SK-N-SH (cell line): Measurements from ENCODE around the gene INTS11. TPM values are rescaled to one million over a fixed set of nuclear protein-coding genes. Genes with fewer than 3 reads are reported as not detected.

Source experiments
- CTCF ChIA-PET: fragments of 300-600, 350-600 bp; formaldehyde crosslinking; extraction: SDS; loops from one replicate; lab custom pipeline; 2021; lab: Yijun Ruan, JAX
- POLR2A ChIA-PET: fragments of 350-600 bp; sonication (Branson Sonifier 250); formaldehyde crosslinking; extraction: SDS; loops from one replicate; lab custom pipeline; 2020; ENCODE audit warnings: antibody characterized with exemption, inconsistent platforms; lab: Yijun Ruan, JAX
- DNase-seq: peaks from one replicate; pipeline ENCODE4 v3.0.0; 2012
- H2AFZ ChIP-seq: fragments of 200-600 bp; sonication (generic); 2 replicates; pipeline ENCODE4 v1.8.1; 2016; ENCODE audit warnings: antibody characterized with exemption, mild to moderate bottlenecking, low read depth
- H3F3A ChIP-seq: fragments of 200-600 bp; sonication (generic); replicated peaks from 2 replicates; pipeline ENCODE3; 2016; ENCODE audit warnings: antibody characterized with exemption, mild to moderate bottlenecking; ENCODE audit not compliant: insufficient read depth
- H3K27ac ChIP-seq, 2 experiments: fragments of 200-500 bp in 1 of 2; fragments of 200-600 bp in 1 of 2; sonication (Bioruptor generic) in 1 of 2; sonication (generic), shearing (Covaris generic) in 1 of 2; 2 replicates each; pipeline versions ENCODE4 v1.5.1 to v1.6.1; 2014 to 2016; ENCODE audit warnings: low read depth in 2 of 2, inconsistent platforms in 1 of 2, low read length in 1 of 2, mild to moderate bottlenecking in 1 of 2, mixed read lengths in 1 of 2
- H3K27me3 ChIP-seq: fragments of 200-600 bp; sonication (generic), shearing (Covaris generic); 2 replicates; pipeline ENCODE4 v1.6.1; 2016; ENCODE audit warnings: mixed run types; ENCODE audit not compliant: insufficient read depth
- H3K36me3 ChIP-seq, 2 experiments: fragments of 200-500 bp in 1 of 2; fragments of 200-600 bp in 1 of 2; sonication (Bioruptor generic) in 1 of 2; sonication (generic) in 1 of 2; replicated peaks in 1 of 2; 2 replicates each; pipeline versions ENCODE3 to v1.5.1; 2014 to 2016; ENCODE audit warnings: low read length in 1 of 2, mild to moderate bottlenecking in 1 of 2; ENCODE audit not compliant: insufficient read depth in 2 of 2, control insufficient read depth in 1 of 2
- H3K4me1 ChIP-seq, 2 experiments: fragments of 200-500 bp in 1 of 2; fragments of 200-600 bp in 1 of 2; sonication (Bioruptor generic) in 1 of 2; sonication (generic), shearing (Covaris generic) in 1 of 2; 2 replicates each; pipeline versions ENCODE4 v1.5.1 to v1.6.1; 2014 to 2016; ENCODE audit warnings: low read depth in 1 of 2, low read length in 1 of 2, mixed run types in 1 of 2; ENCODE audit not compliant: insufficient read depth in 2 of 2, control insufficient read depth in 1 of 2
- H3K4me2 ChIP-seq: fragments of 200-600 bp; sonication (generic), shearing (Covaris generic); 2 replicates; pipeline ENCODE4 v1.6.1; 2017; ENCODE audit warnings: mixed run types
- H3K4me3 ChIP-seq, 2 experiments: fragments of 200-500 bp in 1 of 2; fragments of 200-600 bp in 1 of 2; sonication (Bioruptor generic) in 1 of 2; sonication (generic), shearing (Covaris generic) in 1 of 2; 2 replicates each; pipeline versions ENCODE4 v1.5.1 to v1.8.1; 2014 to 2016; ENCODE audit warnings: low read depth in 2 of 2, inconsistent platforms in 1 of 2, low read length in 1 of 2, mild to moderate bottlenecking in 1 of 2, mixed read lengths in 1 of 2, moderate library complexity in 1 of 2
- H3K79me2 ChIP-seq: fragments of 200-600 bp; sonication (generic); 2 replicates; pipeline ENCODE4 v1.8.1; 2017; ENCODE audit warnings: mild to moderate bottlenecking; ENCODE audit not compliant: insufficient read depth
- H3K9ac ChIP-seq: fragments of 200-600 bp; sonication (generic); 2 replicates; pipeline ENCODE4 v1.6.1; 2017; ENCODE audit warnings: mixed run types
- H3K9me2 ChIP-seq: fragments of 200-600 bp; sonication (generic); 2 replicates; pipeline ENCODE4 v1.6.1; 2017; ENCODE audit warnings: mixed run types
- H3K9me3 ChIP-seq: fragments of 200-600 bp; sonication (generic); 2 replicates; pipeline ENCODE4 v1.6.1; 2017; ENCODE audit warnings: mixed run types, mild to moderate bottlenecking, moderate library complexity
- H4K20me1 ChIP-seq: fragments of 200-600 bp; sonication (generic); 2 replicates; pipeline ENCODE4 v1.6.1; 2017; ENCODE audit warnings: mild to moderate bottlenecking, mixed run types; ENCODE audit not compliant: insufficient read depth
- CHD2 ChIP-seq: fragments of 150-350 bp; IDR thresholded peaks from 2 replicates; pipeline ENCODE4 v1.6.1; 2018; ENCODE audit warnings: low read length; ENCODE audit not compliant: partially characterized antibody
- FOSL2 ChIP-seq: IDR thresholded peaks from 2 replicates; pipeline ENCODE4 v1.4.0; 2012; ENCODE audit warnings: low read depth, mild to moderate bottlenecking, moderate library complexity, borderline replicate concordance
- JUND ChIP-seq: IDR thresholded peaks from 2 replicates; pipeline ENCODE4 v1.4.0; 2012
- MEF2A ChIP-seq: IDR thresholded peaks from 2 replicates; pipeline ENCODE4 v1.4.0; 2012; ENCODE audit warnings: low read depth, borderline replicate concordance
- NRF1 ChIP-seq: IDR thresholded peaks from 2 replicates; pipeline ENCODE4 v1.6.1; 2012; ENCODE audit warnings: low read depth, mild to moderate bottlenecking, low read length
- RAD21 ChIP-seq: IDR thresholded peaks from 2 replicates; pipeline ENCODE4 v1.6.1; 2012; ENCODE audit warnings: mild to moderate bottlenecking, low read length
- RCOR1 ChIP-seq: fragments of 150-350 bp; IDR thresholded peaks from 2 replicates; pipeline ENCODE4 v1.6.1; 2017; ENCODE audit warnings: antibody characterized with exemption, low read length
- SMC3 ChIP-seq: IDR thresholded peaks from 2 replicates; pipeline ENCODE4 v1.6.1; 2012; ENCODE audit warnings: low read depth, low read length, improper control_type of control experiment
- TAF1 ChIP-seq: IDR thresholded peaks from 2 replicates; pipeline ENCODE4 v1.6.1; 2012; ENCODE audit warnings: low read depth, mild to moderate bottlenecking, low read length, moderate library complexity, borderline replicate concordance
- TCF12 ChIP-seq: IDR thresholded peaks from 2 replicates; pipeline ENCODE4 v1.4.0; 2012
- YY1 ChIP-seq: IDR thresholded peaks from 2 replicates; pipeline ENCODE4 v1.4.0; 2012; ENCODE audit warnings: low read depth, mild to moderate bottlenecking
- WGBS: methylation state at CpG from one replicate; pipeline ENCODE4 v1.1.6; 2017; ENCODE audit warnings: low lambda C conversion rate; 5-methylcytosine and 5-hydroxymethylcytosine counted together
- polyA plus RNA-seq, 3 experiments: library from polyadenylated mRNA; depleted of rRNA; stranded (reverse); fragments of >200 nt; gene quantifications; 2 replicates each; pipeline ENCODE4 v1.2.3, GENCODE V29; 2012
- TF ChIP-seq, protein P1 (sequence below): fragments of 200-600 bp; sonication (generic); IDR thresholded peaks from 2 replicates; pipeline ENCODE4 v1.6.1; 2017; ENCODE audit warnings: antibody characterized with exemption, mild to moderate bottlenecking, moderate library complexity

The INTS11 gene
- polyA plus RNA-seq, 1 of the 3 experiments (the other 2 are of a cell fraction) = 137 TPM

DNA sequence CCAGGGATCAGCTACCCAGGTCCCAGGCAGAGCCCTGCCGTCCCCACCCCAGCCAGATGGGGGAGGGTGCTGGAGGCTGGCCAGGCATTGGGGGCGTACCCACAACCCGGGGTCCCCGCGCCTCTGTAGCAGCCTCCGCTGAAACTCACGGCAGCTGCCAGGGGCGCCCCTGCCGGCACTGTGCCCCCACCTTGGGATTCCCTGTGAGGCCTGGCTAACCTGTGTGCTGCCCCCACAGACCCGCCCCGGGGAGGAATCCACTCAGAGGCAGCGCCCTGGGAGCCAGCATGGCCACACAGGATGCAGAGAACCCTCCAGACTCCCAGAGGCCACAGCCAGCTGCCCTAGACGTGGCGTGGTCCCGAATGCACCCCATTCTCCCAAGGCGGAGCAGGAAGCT is 20.9 kb upstream of the INTS11 start:
- no CpG with 5 or more reads among the region's 16 CpGs for WGBS
- Histone ChIP-seq H3K9me3 (no peaks in the 10 kb centered on the region), H3K36me3 (no peaks in the 10 kb centered on the region), H3K27me3 (no peaks in the 10 kb centered on the region), H3F3A (no peaks in the 10 kb centered on the region), H3K4me3 (no peak overlapping the region), H4K20me1 (peaks cover 50% of the 10 kb centered on the region), H3K4me1 (peaks cover 0 to 19% of the 10 kb centered on the region in 2 experiments; a peak in 1 of 4 replicates), H3K9ac (no peak overlapping the region), H2AFZ (no peak overlapping the region), H3K27ac (no peak overlapping the region), H3K79me2 (peaks cover 47% of the 10 kb centered on the region), H3K9me2 (no peaks in the 10 kb centered on the region), H3K4me2 (no peak overlapping the region; the same call in 1 of the 2 replicates)
- CTCF ChIA-PET = interaction anchor here (0.7 to 4.8 kb wide), 6 partner anchors 9 to 33 kb away, joined by 3 to 34 read pairs (median 8); no protein-coding TSS in a partner anchor
- no peak for TF ChIP-seq CHD2
- no peak for TF ChIP-seq JUND
- TF ChIP-seq TAF1 = no peak
- no peak for TF ChIP-seq TCF12
- no peak for TF ChIP-seq RCOR1
- TF ChIP-seq YY1 = no peak
- DNase-seq = no peak
- POLR2A ChIA-PET = no interaction called here

- no peak overlapping the region for H2AFZ ChIP-seq
- peaks cover 0 to 4% of the 10 kb centered on the region in 2 experiments for H3K36me3 ChIP-seq
- ChIA-PET CTCF (interaction anchor here (0.7 to 4.8 kb wide), 9 partner anchors 10 to 32 kb away, joined by 3 to 34 read pairs (median 5); partner anchors contain the start of genes CPTP, INTS11 and TAS1R3), POLR2A (no interaction called here)
- H3K4me2 ChIP-seq = no peak overlapping the region; the same call in 1 of the 2 replicates
- no peaks in the 10 kb centered on the region for H3K9me3 ChIP-seq
- H3K27ac ChIP-seq = no peak overlapping the region
- H3K4me1 ChIP-seq = peaks cover 0 to 19% of the 10 kb centered on the region in 2 experiments; a peak in 1 of 4 replicates
- peak; percentile 85 for DNase-seq
- TF ChIP-seq MEF2A (no peak), FOSL2 (peak; percentile 56; the same call in 1 of the 2 replicates), RAD21 (peak; percentile 38), SMC3 (peak; percentile 39; the same call in 1 of the 2 replicates), NRF1 (no peak)
- TF ChIP-seq, protein P1, sequence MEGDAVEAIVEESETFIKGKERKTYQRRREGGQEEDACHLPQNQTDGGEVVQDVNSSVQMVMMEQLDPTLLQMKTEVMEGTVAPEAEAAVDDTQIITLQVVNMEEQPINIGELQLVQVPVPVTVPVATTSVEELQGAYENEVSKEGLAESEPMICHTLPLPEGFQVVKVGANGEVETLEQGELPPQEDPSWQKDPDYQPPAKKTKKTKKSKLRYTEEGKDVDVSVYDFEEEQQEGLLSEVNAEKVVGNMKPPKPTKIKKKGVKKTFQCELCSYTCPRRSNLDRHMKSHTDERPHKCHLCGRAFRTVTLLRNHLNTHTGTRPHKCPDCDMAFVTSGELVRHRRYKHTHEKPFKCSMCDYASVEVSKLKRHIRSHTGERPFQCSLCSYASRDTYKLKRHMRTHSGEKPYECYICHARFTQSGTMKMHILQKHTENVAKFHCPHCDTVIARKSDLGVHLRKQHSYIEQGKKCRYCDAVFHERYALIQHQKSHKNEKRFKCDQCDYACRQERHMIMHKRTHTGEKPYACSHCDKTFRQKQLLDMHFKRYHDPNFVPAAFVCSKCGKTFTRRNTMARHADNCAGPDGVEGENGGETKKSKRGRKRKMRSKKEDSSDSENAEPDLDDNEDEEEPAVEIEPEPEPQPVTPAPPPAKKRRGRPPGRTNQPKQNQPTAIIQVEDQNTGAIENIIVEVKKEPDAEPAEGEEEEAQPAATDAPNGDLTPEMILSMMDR = peak; percentile 57
- H4K20me1 ChIP-seq = peaks cover 50% of the 10 kb centered on the region
- WGBS = no CpG with 5 or more reads among the region's 15 CpGs
- no peak overlapping the region for H3K9ac ChIP-seq
- no peaks in the 10 kb centered on the region for H3K27me3 ChIP-seq
- H3K79me2 ChIP-seq = peaks cover 47% of the 10 kb centered on the region
- H3K4me3 ChIP-seq = no peak overlapping the region
- no peaks in the 10 kb centered on the region for H3F3A ChIP-seq
- H3K9me2 ChIP-seq = no peaks in the 10 kb centered on the region
Observed at GRCh38 chr1:1344655-1345361, 20.3 kb upstream of the INTS11 start.
